Keratinocyte (primary cell): ENCODE data around the gene ACVR1. TPM values are rescaled to one million over a fixed set of nuclear protein-coding genes. Genes with fewer than 3 reads are reported as not detected.

ENCODE experiments used
- DNase-seq: peaks from one replicate; pipeline ENCODE4 v3.0.0-alpha.2; 2011; ENCODE audit warnings: low read depth, missing footprints, low spot score
- FAIRE-seq: peaks from 2 replicates; lab custom pipeline; 2011; peaks lifted over from hg19 to GRCh38; lab: Jason Lieb, UNC
- H2AFZ ChIP-seq: 2 replicates; pipeline ENCODE4 v1.6.0; 2012; ENCODE audit warnings: low read length, control low read depth, inconsistent platforms; ENCODE audit not compliant: control insufficient read depth
- H3K27ac ChIP-seq: 2 replicates; pipeline ENCODE4 v1.5.1; 2011; ENCODE audit warnings: low read length; ENCODE audit not compliant: control insufficient read depth, insufficient read depth
- H3K27me3 ChIP-seq: 3 replicates; pipeline ENCODE4 v1.6.0; 2011; ENCODE audit warnings: low read length; ENCODE audit not compliant: control insufficient read depth, insufficient read depth; ENCODE audit errors: extremely low read depth
- H3K36me3 ChIP-seq, 2 experiments: 2 replicates in 1 of 2; 3 replicates in 1 of 2; pipeline ENCODE4 v1.5.1; 2011; ENCODE audit warnings: low read length in 2 of 2, mild to moderate bottlenecking in 1 of 2; ENCODE audit not compliant: control insufficient read depth in 2 of 2, insufficient read depth in 2 of 2; ENCODE audit errors: extremely low read depth in 1 of 2
- H3K4me1 ChIP-seq: 3 replicates; pipeline ENCODE4 v1.5.1; 2011; ENCODE audit warnings: low read length; ENCODE audit not compliant: control insufficient read depth, insufficient read depth; ENCODE audit errors: extremely low read depth
- H3K4me2 ChIP-seq: 3 replicates; pipeline ENCODE4 v1.6.0; 2011; ENCODE audit warnings: low read depth, low read length; ENCODE audit not compliant: control insufficient read depth, insufficient read depth; ENCODE audit errors: extremely low read depth
- H3K4me3 ChIP-seq, 3 experiments: fragments of 200-600 bp in 1 of 3; sonication (generic) in 1 of 3; 2 replicates in 2 of 3; 3 replicates in 1 of 3; pipeline ENCODE4 v1.5.1; 2011 to 2016; ENCODE audit warnings: low read length in 3 of 3, mild to moderate bottlenecking in 3 of 3, control low read depth in 2 of 3, inconsistent platforms in 1 of 3, low read depth in 1 of 3, mixed read lengths in 1 of 3, mixed run types in 1 of 3, moderate library complexity in 1 of 3; ENCODE audit not compliant: control insufficient read depth in 2 of 3, insufficient read depth in 2 of 3; ENCODE audit errors: extremely low read depth in 1 of 3
- H3K79me2 ChIP-seq: 2 replicates; pipeline ENCODE4 v1.6.0; 2012; ENCODE audit warnings: low read length; ENCODE audit not compliant: control insufficient read depth, insufficient read depth
- H3K9ac ChIP-seq: 3 replicates; pipeline ENCODE4 v1.6.0; 2011; ENCODE audit warnings: low read length; ENCODE audit not compliant: control insufficient read depth, insufficient read depth; ENCODE audit errors: extremely low read depth
- H3K9me1 ChIP-seq: 3 replicates; pipeline ENCODE4 v1.6.0; 2011; ENCODE audit warnings: low read length; ENCODE audit not compliant: control insufficient read depth, insufficient read depth; ENCODE audit errors: extremely low read depth
- H3K9me3 ChIP-seq: 2 replicates; pipeline ENCODE4 v1.5.1; 2012; ENCODE audit warnings: low read depth, low read length; ENCODE audit not compliant: control insufficient read depth
- H4K20me1 ChIP-seq: 3 replicates; pipeline ENCODE4 v1.6.0; 2011; ENCODE audit warnings: low read length; ENCODE audit not compliant: control insufficient read depth, insufficient read depth; ENCODE audit errors: extremely low read depth
- EZH2 ChIP-seq: IDR thresholded peaks from one replicate; pipeline ENCODE4 v1.6.1; 2012; ENCODE audit warnings: inconsistent platforms, mild to moderate bottlenecking, low read length, moderate library complexity
- dilution Hi-C: fragments of 300-500 bp; cut with MboI; formaldehyde crosslinking; loops from one replicate; pipeline ENCODE4 v1.7.0; 2020; ENCODE audit warnings: low sequenced_read_pairs; ENCODE audit not compliant: extremely low pct_ligation_motif_present
- polyA minus RNA-seq, 3 experiments: library from RNA; depleted of rRNA, polyadenylated mRNA; stranded (reverse); fragments of >200 nt; gene quantifications; 1 replicate in 1 of 3; 2 replicates in 1 of 3; 3 replicates in 1 of 3; pipeline ENCODE4 v1.2.3, GENCODE V29; 2011
- polyA plus RNA-seq, 5 experiments: library from polyadenylated mRNA; depleted of rRNA in 3 of 5; stranded (reverse) in 3 of 5; stranded (forward) in 1 of 5; unstranded in 1 of 5; fragments of >200 nt; gene quantifications; 1 replicate in 1 of 5; 2 replicates in 3 of 5; 3 replicates in 1 of 5; pipeline versions ENCODE4 v1.2.1 to v1.2.3, GENCODE V29; 2011 to 2012; ENCODE audit warnings: missing spikeins in 2 of 5, low read depth in 1 of 5, low replicate concordance in 1 of 5
- TF ChIP-seq, protein P1 (sequence below), 3 experiments: IDR thresholded peaks in 1 of 3; conservative IDR thresholded peaks in 1 of 3; optimal IDR thresholded peaks in 1 of 3; 2 replicates in 2 of 3; 3 replicates in 1 of 3; pipeline versions ENCODE3 to v1.5.1; 2011; ENCODE audit warnings: low read length in 3 of 3, mild to moderate bottlenecking in 3 of 3, moderate library complexity in 2 of 3, control low read depth in 1 of 3, inconsistent platforms in 1 of 3; ENCODE audit not compliant: insufficient read depth in 2 of 3; ENCODE audit errors: extremely low read depth in 1 of 3

Gene ACVR1
- 25.5 to 37.7 TPM (median 30.8 TPM) in 3 replicates for polyA plus RNA-seq
- 10.2 TPM for polyA plus RNA-seq (2011; ENCODE audit: low read depth)
- 17.4 and 27.5 TPM in 2 replicates for polyA plus RNA-seq (2011; cell fraction: cytosol; rRNA removed)
- polyA plus RNA-seq (2011; cell fraction: nucleus; rRNA removed), result 68.9 and 70.9 TPM in 2 replicates
- polyA plus RNA-seq (2012; ENCODE audit: low replicate concordance), result 18.8 and 24.7 TPM in 2 replicates
- polyA minus RNA-seq, result 33.4 to 59.2 TPM (median 36.1 TPM) in 3 replicates
- polyA minus RNA-seq (2011; cell fraction: cytosol; rRNA and poly(A)+ RNA removed), result 13.8 TPM
- polyA minus RNA-seq (2011; cell fraction: nucleus; rRNA and poly(A)+ RNA removed), result 36.6 and 71.1 TPM in 2 replicates

DNA sequence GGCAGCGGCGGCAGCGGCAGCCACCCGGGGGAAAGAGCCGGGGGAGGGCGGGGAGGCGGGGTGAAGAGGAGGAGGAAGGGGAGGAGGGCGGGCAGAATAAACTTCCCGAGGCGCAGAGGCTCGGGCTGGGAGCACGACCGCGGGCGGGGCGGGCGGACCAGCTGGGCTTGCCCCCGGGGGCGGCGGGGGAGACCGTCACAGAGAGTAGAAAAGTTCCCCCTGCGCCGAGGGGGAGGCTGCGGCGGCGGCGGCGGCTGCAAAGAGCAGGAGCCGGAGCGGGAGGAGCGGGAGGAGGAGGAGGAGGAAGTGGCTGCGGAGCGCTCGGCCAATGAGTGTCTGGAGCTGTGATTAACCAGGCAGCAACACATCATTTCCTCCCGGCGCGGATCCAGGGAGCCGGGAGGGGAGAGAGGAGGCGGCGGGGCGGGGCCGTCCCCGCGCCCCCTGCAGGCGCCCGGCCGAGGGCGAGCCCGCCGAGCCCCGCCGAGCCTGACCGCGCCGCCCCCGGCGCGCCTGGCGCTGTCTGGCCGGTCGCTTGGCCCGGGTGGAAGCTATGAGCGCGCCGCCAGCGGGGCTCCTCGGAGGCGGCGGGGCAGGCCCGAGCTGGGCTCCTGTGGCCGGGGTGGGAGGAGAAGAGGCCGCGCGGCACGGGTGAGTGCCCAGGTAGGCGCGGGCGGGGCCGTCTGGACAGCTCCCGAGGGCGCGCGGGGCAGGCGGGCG is at the start of gene ACVR1:
ACVR1 (minus strand) TSS at position 265 of the 720 bp plus-strand sequence. CDS start 76,837 bp downstream, outside the sequence.
- peak within 1 kb of the TSS; percentile 88 for H2AFZ ChIP-seq
- dilution Hi-C loops, result no loop called here
- peak within 1 kb of the TSS; percentile 79 to 87 (median 82) for H3K4me3 ChIP-seq
- peaks cover 29% of the 10 kb centered on the region for H3K79me2 ChIP-seq
- peak within 1 kb of the TSS; percentile 99 for H3K4me2 ChIP-seq
- DNase-seq, result no peak
- FAIRE-seq, result peak; percentile 48
- H3K9me1 ChIP-seq, result no peaks in the 10 kb centered on the region
- H4K20me1 ChIP-seq, result no peaks in the 10 kb centered on the region
- H3K4me1 ChIP-seq, result peaks cover 41% of the 10 kb centered on the region
- H3K36me3 ChIP-seq, result peaks cover 0 to 4% of the 10 kb centered on the region in 2 experiments
- no peaks in the 10 kb centered on the region for H3K27me3 ChIP-seq
- H3K9ac ChIP-seq, result peak within 1 kb of the TSS; percentile 81
- H3K27ac ChIP-seq, result peak within 1 kb of the TSS; percentile 88
- no peak for TF ChIP-seq EZH2
- TF ChIP-seq, protein P1, sequence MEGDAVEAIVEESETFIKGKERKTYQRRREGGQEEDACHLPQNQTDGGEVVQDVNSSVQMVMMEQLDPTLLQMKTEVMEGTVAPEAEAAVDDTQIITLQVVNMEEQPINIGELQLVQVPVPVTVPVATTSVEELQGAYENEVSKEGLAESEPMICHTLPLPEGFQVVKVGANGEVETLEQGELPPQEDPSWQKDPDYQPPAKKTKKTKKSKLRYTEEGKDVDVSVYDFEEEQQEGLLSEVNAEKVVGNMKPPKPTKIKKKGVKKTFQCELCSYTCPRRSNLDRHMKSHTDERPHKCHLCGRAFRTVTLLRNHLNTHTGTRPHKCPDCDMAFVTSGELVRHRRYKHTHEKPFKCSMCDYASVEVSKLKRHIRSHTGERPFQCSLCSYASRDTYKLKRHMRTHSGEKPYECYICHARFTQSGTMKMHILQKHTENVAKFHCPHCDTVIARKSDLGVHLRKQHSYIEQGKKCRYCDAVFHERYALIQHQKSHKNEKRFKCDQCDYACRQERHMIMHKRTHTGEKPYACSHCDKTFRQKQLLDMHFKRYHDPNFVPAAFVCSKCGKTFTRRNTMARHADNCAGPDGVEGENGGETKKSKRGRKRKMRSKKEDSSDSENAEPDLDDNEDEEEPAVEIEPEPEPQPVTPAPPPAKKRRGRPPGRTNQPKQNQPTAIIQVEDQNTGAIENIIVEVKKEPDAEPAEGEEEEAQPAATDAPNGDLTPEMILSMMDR (optimal IDR thresholded peaks at IDR 0.05 in 1 of 3, IDR thresholded peaks at IDR 0.05 in 1 of 3, conservative IDR thresholded peaks at IDR 0.05 in 1 of 3; ENCODE audit: extremely low read depth in 1 of 3, insufficient read depth in 2 of 3, low read length in 3 of 3), result peak in 2 of 3 experiments; percentile 23 to 33
- H3K9me3 ChIP-seq, result no peaks in the 10 kb centered on the region

DNA sequence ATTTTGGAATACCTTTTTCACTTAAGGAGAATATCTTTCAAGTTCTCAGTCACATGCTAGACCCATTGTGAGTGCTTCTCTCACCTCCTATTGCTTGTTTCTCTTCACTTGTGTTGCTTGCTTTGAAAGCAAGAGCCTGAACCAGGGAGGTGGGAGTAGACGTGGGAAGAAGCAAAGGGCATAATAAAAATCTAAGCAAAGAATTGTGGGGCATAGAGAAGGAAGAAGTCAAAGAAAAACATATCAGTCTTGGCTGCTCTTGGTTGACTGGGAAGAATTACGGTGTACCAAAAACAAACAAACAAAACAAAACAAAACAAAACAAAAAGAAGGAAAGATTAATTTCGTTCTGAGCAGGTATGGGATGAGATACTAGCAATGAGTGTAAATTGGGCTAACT is 48.9 kb upstream of the ACVR1 start:
- H2AFZ ChIP-seq, result no peak overlapping the region
- TF ChIP-seq, protein P1 (optimal IDR thresholded peaks at IDR 0.05 in 1 of 3, IDR thresholded peaks at IDR 0.05 in 1 of 3, conservative IDR thresholded peaks at IDR 0.05 in 1 of 3; ENCODE audit: extremely low read depth in 1 of 3, insufficient read depth in 2 of 3, low read length in 3 of 3), result no peak
- no peak for TF ChIP-seq EZH2
- FAIRE-seq (no peak), DNase-seq (no peak)
- H3K4me1 ChIP-seq, result no peaks in the 10 kb centered on the region
- H3K9me1 ChIP-seq, result no peaks in the 10 kb centered on the region
- H3K27ac ChIP-seq, result no peak overlapping the region
- no peaks in the 10 kb centered on the region for H3K9me3 ChIP-seq
- dilution Hi-C loops, result no loop called here
- no peaks in the 10 kb centered on the region for H4K20me1 ChIP-seq
- H3K4me2 ChIP-seq, result no peak overlapping the region
- no peak overlapping the region for H3K4me3 ChIP-seq
- no peak overlapping the region for H3K9ac ChIP-seq
- H3K36me3 ChIP-seq, result no peaks in the 10 kb centered on the region
- no peaks in the 10 kb centered on the region for H3K27me3 ChIP-seq
- no peaks in the 10 kb centered on the region for H3K79me2 ChIP-seq
